MCF 10A (cell line): ENCODE results near the gene TTLL8. TPM values are rescaled to one million over a fixed set of nuclear protein-coding genes. Genes with fewer than 3 reads are reported as not detected.

Experiments
- BruUV-seq: library from RNA; stranded (reverse); fragments of 400-500 nt; replicated peaks from 2 replicates; lab custom pipeline; 2021; lab: Mats Ljungman, UMichigan
- CTCF ChIA-PET: fragments of 300-600 bp; sonication (Branson Sonifier 250); formaldehyde crosslinking; extraction: SDS; loops from one replicate; lab custom pipeline; 2021; ENCODE audit warnings: antibody characterized with exemption, inconsistent platforms; lab: Yijun Ruan, JAX
- POLR2A ChIA-PET: fragments of 300-600, 350-650 bp; sonication (Branson Sonifier 250); formaldehyde crosslinking; extraction: SDS; loops from one replicate; lab custom pipeline; 2020; ENCODE audit warnings: antibody characterized with exemption, inconsistent platforms; lab: Yijun Ruan, JAX
- DNase-seq: peaks from one replicate; pipeline ENCODE4 v3.0.0-alpha.2; 2018; ENCODE audit not compliant: unreplicated experiment
- H3K27ac Mint-ChIP-seq: one replicate; pipeline ENCODE4 v1.8.0; 2022; ENCODE audit warnings: mild to moderate bottlenecking, low read depth, mixed read lengths; ENCODE audit not compliant: unreplicated experiment
- H3K27me3 Mint-ChIP-seq: one replicate; pipeline ENCODE4 v1.8.0; 2022; ENCODE audit warnings: mixed read lengths; ENCODE audit not compliant: insufficient read depth, unreplicated experiment
- H3K36me3 Mint-ChIP-seq: one replicate; pipeline ENCODE4 v1.8.0; 2022; ENCODE audit warnings: mild to moderate bottlenecking, moderate library complexity, mixed read lengths; ENCODE audit not compliant: insufficient read depth, unreplicated experiment
- H3K4me1 Mint-ChIP-seq: one replicate; pipeline ENCODE4 v1.8.0; 2022; ENCODE audit warnings: mixed read lengths; ENCODE audit not compliant: insufficient read depth, unreplicated experiment
- H3K4me3 Mint-ChIP-seq: one replicate; pipeline ENCODE4 v1.8.0; 2022; ENCODE audit warnings: mild to moderate bottlenecking, moderate library complexity, mixed read lengths; ENCODE audit not compliant: unreplicated experiment
- H3K9me3 Mint-ChIP-seq: one replicate; pipeline ENCODE4 v1.8.0; 2022; ENCODE audit warnings: mixed read lengths; ENCODE audit not compliant: unreplicated experiment
- intact Hi-C: fragments of 100-400 bp; cut with micrococcal nuclease; formaldehyde crosslinking; loops from 2 replicates; pipeline ENCODE4 v1.14.1; 2022
- total RNA-seq: library from RNA; stranded (reverse); gene quantifications from 2 replicates; pipeline ENCODE4 v1.2.3, GENCODE V29; 2022
- TF ChIP-seq, protein P1 (sequence below): fragments of 200-600 bp; IDR thresholded peaks from one replicate; pipeline ENCODE4 v1.8.0; 2022; ENCODE audit warnings: antibody characterized with exemption, mild to moderate bottlenecking; ENCODE audit not compliant: unreplicated experiment

TTLL8 gene
- total RNA-seq, 1 experiment from 2014 or later: not detected

DNA sequence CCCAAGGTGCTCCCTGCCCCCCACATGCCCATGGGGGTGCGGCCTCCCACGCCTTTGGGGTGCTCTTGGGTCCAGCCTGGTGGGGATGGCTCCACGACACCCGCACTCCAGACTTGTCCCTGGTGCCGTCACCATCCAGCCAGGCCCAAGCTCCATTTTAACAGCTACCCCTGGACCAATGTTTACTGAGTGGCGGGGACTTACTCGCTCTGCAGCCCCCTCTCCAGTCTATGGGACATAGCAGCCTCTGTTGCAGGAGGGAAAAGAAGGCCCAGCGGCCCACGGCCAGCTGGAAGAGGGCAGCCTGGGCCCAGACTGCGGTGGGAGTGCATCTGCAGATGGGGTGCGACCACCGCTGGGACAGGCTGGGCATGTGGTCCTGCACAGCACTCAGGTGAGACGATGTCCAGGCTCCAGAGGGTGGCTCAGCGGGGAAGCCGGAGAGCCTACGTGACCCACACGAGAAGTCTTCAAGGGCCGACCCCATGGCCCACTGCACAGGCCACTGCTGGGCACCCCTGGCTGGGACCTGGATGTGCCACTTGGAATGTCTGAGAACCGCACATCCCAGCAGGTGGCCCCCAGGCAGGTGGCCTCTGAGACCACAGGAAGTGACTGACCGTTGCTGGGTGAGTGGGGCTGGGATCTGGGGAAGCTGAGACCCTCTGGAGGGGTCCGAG lies 63.6 kb downstream of the TTLL8 start:
- DNase-seq: no peak
- ChIA-PET CTCF (interaction anchor here (0.6 to 3.0 kb wide), 8 partner anchors 10 to 229 kb away, joined by 3 to 15 read pairs (median 7); no protein-coding TSS in a partner anchor), POLR2A (interaction anchor here (0.7 kb wide), 1 partner anchor 34 kb away, joined by 3 read pairs; no protein-coding TSS in a partner anchor)
- Mint-ChIP-seq H3K27ac (no peak overlapping the region), H3K4me1 (peaks cover 14% of the 10 kb centered on the region), H3K4me3 (no peak overlapping the region), H3K27me3 (peaks cover 14% of the 10 kb centered on the region), H3K9me3 (peaks cover 16% of the 10 kb centered on the region), H3K36me3 (no peaks in the 10 kb centered on the region)
- BruUV-seq: no TSS peak
- TF ChIP-seq, protein P1, sequence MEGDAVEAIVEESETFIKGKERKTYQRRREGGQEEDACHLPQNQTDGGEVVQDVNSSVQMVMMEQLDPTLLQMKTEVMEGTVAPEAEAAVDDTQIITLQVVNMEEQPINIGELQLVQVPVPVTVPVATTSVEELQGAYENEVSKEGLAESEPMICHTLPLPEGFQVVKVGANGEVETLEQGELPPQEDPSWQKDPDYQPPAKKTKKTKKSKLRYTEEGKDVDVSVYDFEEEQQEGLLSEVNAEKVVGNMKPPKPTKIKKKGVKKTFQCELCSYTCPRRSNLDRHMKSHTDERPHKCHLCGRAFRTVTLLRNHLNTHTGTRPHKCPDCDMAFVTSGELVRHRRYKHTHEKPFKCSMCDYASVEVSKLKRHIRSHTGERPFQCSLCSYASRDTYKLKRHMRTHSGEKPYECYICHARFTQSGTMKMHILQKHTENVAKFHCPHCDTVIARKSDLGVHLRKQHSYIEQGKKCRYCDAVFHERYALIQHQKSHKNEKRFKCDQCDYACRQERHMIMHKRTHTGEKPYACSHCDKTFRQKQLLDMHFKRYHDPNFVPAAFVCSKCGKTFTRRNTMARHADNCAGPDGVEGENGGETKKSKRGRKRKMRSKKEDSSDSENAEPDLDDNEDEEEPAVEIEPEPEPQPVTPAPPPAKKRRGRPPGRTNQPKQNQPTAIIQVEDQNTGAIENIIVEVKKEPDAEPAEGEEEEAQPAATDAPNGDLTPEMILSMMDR: no peak
- intact Hi-C loops: no loop called here

DNA sequence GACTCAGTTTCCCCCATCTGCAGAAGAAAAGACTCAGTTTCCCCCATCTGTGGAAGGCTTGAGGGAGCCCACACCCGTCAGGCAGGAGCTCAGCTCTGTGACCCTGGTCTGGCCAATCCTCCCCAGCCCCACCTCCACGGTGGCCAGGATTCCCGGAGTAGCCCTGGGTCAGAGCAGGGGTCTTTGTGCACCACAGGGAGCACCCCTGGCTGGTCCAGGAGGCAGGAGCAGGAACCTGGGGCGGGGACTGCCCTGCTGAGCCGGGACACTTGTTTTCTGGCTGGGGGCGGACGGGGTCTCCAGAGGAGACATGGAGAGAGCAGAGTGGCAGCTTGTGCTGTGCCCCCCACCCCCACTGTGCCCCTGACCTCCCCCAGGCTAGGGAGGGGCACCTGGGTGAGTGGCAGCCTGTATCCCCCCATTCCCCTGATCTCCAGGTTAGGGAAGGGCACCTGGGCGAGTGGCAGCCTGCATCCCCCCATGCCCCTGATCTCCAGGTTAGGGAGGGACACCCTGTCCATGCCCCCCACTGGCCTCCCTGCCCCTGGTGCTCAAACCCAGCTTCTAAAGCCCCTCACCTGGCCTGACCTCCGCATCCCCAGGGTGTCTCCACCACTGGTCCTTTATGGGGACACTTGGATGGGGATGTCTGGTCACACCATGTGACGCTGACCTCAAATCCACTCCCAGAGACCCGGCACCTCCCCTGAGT lies 64.3 kb downstream of the TTLL8 start:
- Mint-ChIP-seq H3K36me3 (no peaks in the 10 kb centered on the region), H3K27me3 (peaks cover 14% of the 10 kb centered on the region), H3K4me3 (no peak overlapping the region), H3K27ac (no peak overlapping the region), H3K9me3 (peaks cover 16% of the 10 kb centered on the region), H3K4me1 (peaks cover 14% of the 10 kb centered on the region)
- ChIA-PET CTCF (interaction anchor here (0.6 to 3.0 kb wide), 9 partner anchors 11 to 228 kb away, joined by 3 to 15 read pairs (median 4); no protein-coding TSS in a partner anchor), POLR2A (no interaction called here)
- intact Hi-C loops: loop anchor here (1.0 kb wide), 2 partner anchors 36 to 63 kb away; no protein-coding TSS in a partner anchor
- BruUV-seq: no TSS peak
- TF ChIP-seq, protein P1: no peak
- no peak for DNase-seq

DNA sequence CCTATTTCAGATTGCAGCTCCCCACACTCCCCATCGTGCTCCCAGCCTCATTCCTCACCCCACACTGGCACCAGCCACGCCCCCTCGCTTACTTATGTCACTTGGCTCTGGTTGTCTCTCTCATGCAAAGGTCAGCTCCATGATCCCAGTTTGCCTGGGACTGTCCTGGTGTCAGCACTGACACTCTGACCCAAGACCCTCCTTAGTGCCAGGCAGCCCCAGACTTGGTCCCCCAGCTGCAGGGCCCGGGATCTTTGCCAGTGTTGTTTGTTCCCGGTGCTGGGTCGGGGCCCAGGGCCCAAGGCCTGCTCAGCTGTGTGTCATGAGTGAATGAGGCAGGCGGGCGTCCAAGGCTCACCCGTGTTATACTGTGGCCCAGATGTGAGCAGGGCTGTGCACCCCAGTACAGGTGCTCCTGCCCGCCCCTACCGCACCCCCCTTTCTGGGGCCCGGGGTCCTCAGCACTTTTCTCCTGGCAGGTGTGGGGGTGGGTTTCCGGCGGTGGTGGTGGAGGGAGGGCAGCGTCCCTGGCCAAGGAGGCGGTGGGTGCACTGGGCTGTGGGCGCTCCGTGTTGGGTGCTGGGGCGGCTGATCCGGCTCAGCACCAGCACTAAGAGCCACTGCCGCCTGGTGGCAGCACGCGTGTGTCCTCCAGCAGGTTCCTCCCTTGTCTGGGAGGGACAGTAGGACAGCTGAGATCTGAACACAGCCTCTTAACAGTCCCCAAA lies 65.0 kb downstream of the TTLL8 start:
- H3K9me3 Mint-ChIP-seq: peaks cover 16% of the 10 kb centered on the region
- TF ChIP-seq, protein P1: peak; percentile 77
- peaks cover 1% of the 10 kb centered on the region for H3K36me3 Mint-ChIP-seq
- no peak overlapping the region for H3K4me3 Mint-ChIP-seq
- peaks cover 14% of the 10 kb centered on the region for H3K4me1 Mint-ChIP-seq
- CTCF ChIA-PET: interaction anchor here (0.6 to 3.0 kb wide), 17 partner anchors 10 to 178 kb away, joined by 3 to 15 read pairs (median 4); no protein-coding TSS in a partner anchor
- peak; percentile 65 for DNase-seq
- peaks cover 14% of the 10 kb centered on the region for H3K27me3 Mint-ChIP-seq
- no TSS peak for BruUV-seq
- H3K27ac Mint-ChIP-seq: no peak overlapping the region
- POLR2A ChIA-PET: no interaction called here
- intact Hi-C loops: loop anchor here (1.0 kb wide), 2 partner anchors 37 to 62 kb away; no protein-coding TSS in a partner anchor
